ENCODE measurements around the gene FNTB. TPM values are rescaled to one million over a fixed set of nuclear protein-coding genes. Genes with fewer than 3 reads are reported as not detected.
A peak's percentile ranks its signal among the peaks of the same experiment; 100 is the strongest.

Gene FNTB
- polyA plus RNA-seq, 3 donors from 2014 or later = 1.0 to 5.2 (median 1.6) TPM

GRCh38 chr14:64958201-64958600 is 28.5 kb upstream of the FNTB start:
- Mint-ChIP-seq H3K4me3 (no peak overlapping the region), H3K27me3 (ENCODE audit: low read depth in 3 of 3) (no peaks in the 10 kb centered on the region), H3K9me3 (no peaks in the 10 kb centered on the region), H3K36me3 (peaks cover 0 to 8% (median 4%) of the 10 kb centered on the region in 3 donors), H3K27ac (no peak overlapping the region), H3K4me1 (peaks cover 4 to 6% of the 10 kb centered on the region in 2 donors)
- DNase-seq = no peak

DNA sequence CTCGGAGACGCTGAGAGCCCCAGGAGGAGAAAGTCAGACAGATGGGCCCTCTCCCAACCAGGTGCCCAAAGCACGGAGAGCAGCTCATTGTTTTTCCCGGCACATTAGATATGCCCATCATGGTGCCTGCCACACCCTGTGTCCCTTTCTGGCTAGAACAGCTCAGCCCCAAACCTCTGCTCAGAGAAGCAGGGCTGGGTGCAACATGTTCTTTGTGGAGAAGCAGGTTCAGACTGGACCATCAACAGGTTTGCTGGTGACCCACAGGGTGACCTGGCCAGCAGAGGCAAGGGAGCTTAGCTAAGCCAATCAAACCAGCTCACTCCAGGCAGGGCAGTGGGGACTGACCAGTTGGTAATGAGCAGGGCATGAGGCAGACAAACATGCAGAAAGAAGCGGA is 28.0 kb upstream of the FNTB start:
- no peak for DNase-seq
- no peaks in the 10 kb centered on the region for H3K9me3 Mint-ChIP-seq
- peaks cover 0 to 7% (median 4%) of the 10 kb centered on the region in 3 donors for H3K36me3 Mint-ChIP-seq
- H3K27ac Mint-ChIP-seq = no peak overlapping the region
- H3K4me3 Mint-ChIP-seq = no peak overlapping the region
- peaks cover 4 to 6% of the 10 kb centered on the region in 2 donors for H3K4me1 Mint-ChIP-seq
- H3K27me3 Mint-ChIP-seq (ENCODE audit: low read depth in 3 of 3) = no peaks in the 10 kb centered on the region

DNA sequence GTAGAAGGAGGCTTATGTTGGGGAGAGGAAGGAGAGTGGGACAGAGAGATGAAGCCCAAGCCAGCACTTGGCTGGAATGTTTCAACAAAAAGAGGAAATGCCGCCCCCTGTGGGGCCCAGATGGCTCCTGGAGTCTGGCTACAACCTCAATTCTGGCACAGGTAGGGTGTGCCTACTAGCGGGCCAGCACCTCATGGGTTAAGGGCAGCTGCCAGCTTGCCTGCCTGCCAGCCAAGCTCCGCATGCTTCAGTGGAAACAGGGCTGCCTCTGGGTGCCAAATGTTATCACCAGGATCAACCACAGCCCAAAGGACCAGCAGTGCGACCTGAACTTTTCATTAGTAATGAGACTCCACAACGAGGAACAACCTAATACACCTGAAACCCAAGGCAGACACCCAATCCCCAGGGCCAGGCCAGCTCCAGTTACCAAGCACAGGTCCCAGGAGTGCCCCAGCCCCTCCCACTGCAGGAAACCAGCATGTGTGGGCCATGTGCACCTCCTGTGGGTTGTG is 25.9 kb upstream of the FNTB start:
- DNase-seq = no peak
- peaks cover 0 to under 1% (median under 1%) of the 10 kb centered on the region in 3 donors for H3K36me3 Mint-ChIP-seq
- no peaks in the 10 kb centered on the region for H3K9me3 Mint-ChIP-seq
- H3K4me3 Mint-ChIP-seq = no peak overlapping the region
- no peaks in the 10 kb centered on the region for H3K27me3 Mint-ChIP-seq (ENCODE audit: low read depth in 3 of 3)
- H3K27ac Mint-ChIP-seq = no peak overlapping the region
- H3K4me1 Mint-ChIP-seq = peaks cover 4 to 6% of the 10 kb centered on the region in 2 donors

GRCh38 chr14:64963611-64964010 is 23.1 kb upstream of the FNTB start:
- no peak overlapping the region for H3K4me3 Mint-ChIP-seq

GRCh38 chr14:64965356-64966000 is 21.2 kb upstream of the FNTB start:
- Mint-ChIP-seq H3K36me3 (no peaks in the 10 kb centered on the region), H3K27ac (no peak overlapping the region), H3K9me3 (no peaks in the 10 kb centered on the region), H3K27me3 (ENCODE audit: low read depth in 3 of 3) (peaks cover 0 to 2% (median 0%) of the 10 kb centered on the region in 3 donors), H3K4me1 (peaks cover 3 to 7% of the 10 kb centered on the region in 2 donors), H3K4me3 (no peak overlapping the region)
- no peak for DNase-seq

More at GRCh38 chr14:64963611-64964010, 23.1 kb upstream of the FNTB start:
- peak overlapping the region in 1 of 6 donors; percentile 74 for H3K27ac Mint-ChIP-seq
- DNase-seq = no peak
- H3K4me1 Mint-ChIP-seq = peaks cover 4 to 6% of the 10 kb centered on the region in 2 donors
- no peaks in the 10 kb centered on the region for H3K9me3 Mint-ChIP-seq
- H3K36me3 Mint-ChIP-seq = no peaks in the 10 kb centered on the region
- H3K27me3 Mint-ChIP-seq (ENCODE audit: low read depth in 3 of 3) = peaks cover 0 to 2% (median 0%) of the 10 kb centered on the region in 3 donors

DNA sequence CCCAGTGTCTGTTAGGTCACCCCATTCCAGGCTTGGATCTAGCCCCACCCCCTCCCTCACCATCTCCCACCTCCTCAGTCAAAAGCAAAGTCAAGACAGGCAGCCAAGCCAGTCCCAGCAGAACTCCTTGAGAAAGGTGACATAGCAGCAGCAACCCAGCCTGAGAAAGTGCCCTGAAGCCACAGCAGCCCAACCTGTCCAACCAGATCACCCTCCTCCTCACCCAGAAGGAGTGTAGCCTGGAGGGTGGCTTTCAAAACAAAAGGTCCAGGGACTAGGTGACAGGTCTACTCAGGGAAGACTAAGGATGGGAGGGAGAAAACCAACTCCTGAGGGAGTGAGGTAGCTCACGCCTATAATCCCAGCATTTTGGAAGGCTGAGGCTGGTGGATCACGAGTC is 19.7 kb upstream of the FNTB start:
- peaks cover 8 to 12% of the 10 kb centered on the region in 2 donors for H3K4me1 Mint-ChIP-seq
- peak overlapping the region in 1 of 6 donors; percentile 41 for H3K27ac Mint-ChIP-seq

DNA sequence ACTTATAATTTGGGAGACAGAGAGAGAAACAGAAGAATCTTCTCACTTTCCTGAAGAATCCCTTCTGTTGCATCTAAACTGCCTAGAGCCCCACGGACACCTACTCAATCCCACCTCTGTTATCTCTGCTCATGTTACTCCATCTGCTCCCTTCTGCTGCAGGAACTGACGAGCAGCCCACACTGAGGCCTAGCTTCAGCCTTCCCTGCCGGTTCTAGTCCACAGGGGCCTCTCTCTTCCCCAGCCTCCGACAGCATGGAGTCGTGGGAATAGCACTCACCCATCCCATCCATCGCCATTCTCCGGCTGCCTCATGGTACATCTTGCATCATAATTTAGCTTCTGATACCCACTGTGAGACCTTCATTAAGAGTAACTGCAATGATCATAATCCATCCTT is 18.5 kb upstream of the FNTB start:
- Mint-ChIP-seq H3K4me3 (no peak overlapping the region), H3K27ac (peak overlapping the region in 1 of 6 donors; percentile 21)
- no peak for DNase-seq

More for the DNA sequence above, 19.7 kb upstream of the FNTB start:
- no peak overlapping the region for H3K4me3 Mint-ChIP-seq
- no peak for DNase-seq
- H3K27me3 Mint-ChIP-seq (ENCODE audit: low read depth in 3 of 3) = peaks cover 0 to 2% (median 0%) of the 10 kb centered on the region in 3 donors
- H3K36me3 Mint-ChIP-seq = no peaks in the 10 kb centered on the region
- no peaks in the 10 kb centered on the region for H3K9me3 Mint-ChIP-seq

GRCh38 chr14:64968651-64969050 is 18.0 kb upstream of the FNTB start:
- H3K36me3 Mint-ChIP-seq = no peaks in the 10 kb centered on the region
- peak overlapping the region in 1 of 6 donors; percentile 21 for H3K27ac Mint-ChIP-seq
- peaks cover 2 to 11% (median 4%) of the 10 kb centered on the region in 3 donors for H3K27me3 Mint-ChIP-seq (ENCODE audit: low read depth in 3 of 3)
- H3K4me3 Mint-ChIP-seq = no peak overlapping the region
- no peak for DNase-seq
- H3K4me1 Mint-ChIP-seq = peaks cover 9 to 12% of the 10 kb centered on the region in 2 donors
- H3K9me3 Mint-ChIP-seq = no peaks in the 10 kb centered on the region

More for the DNA sequence above, 18.5 kb upstream of the FNTB start:
- H3K36me3 Mint-ChIP-seq = no peaks in the 10 kb centered on the region
- no peaks in the 10 kb centered on the region for H3K9me3 Mint-ChIP-seq
- H3K27me3 Mint-ChIP-seq (ENCODE audit: low read depth in 3 of 3) = peaks cover 2 to 8% (median 4%) of the 10 kb centered on the region in 3 donors
- peaks cover 9 to 12% of the 10 kb centered on the region in 2 donors for H3K4me1 Mint-ChIP-seq

DNA sequence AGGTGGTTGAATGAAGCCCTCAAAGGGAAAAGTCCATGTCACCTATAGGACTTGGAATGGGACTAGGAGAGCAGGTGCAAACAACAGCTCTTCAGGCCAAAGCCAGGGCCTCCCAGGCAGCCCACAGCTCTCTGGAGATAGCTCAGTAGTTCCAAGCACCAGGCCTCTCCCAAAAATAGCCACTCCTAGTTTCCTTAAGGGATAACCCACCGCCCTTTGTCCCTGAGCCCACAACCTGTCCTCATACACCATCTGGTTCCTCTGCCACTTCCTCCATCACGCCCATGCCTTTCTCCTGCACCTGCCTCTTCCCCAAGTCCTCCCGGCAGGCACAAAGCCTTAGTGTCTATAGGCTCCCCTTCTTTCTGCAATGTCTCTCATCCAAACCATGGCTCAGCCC is 16.7 kb upstream of the FNTB start:
- DNase-seq = no peak
- no peaks in the 10 kb centered on the region for H3K36me3 Mint-ChIP-seq
- H3K27me3 Mint-ChIP-seq (ENCODE audit: low read depth in 3 of 3) = peaks cover 2 to 13% (median 4%) of the 10 kb centered on the region in 3 donors
- no peak overlapping the region for H3K27ac Mint-ChIP-seq
- peak overlapping the region in 1 of 5 donors; percentile 63 for H3K4me3 Mint-ChIP-seq
- no peaks in the 10 kb centered on the region for H3K9me3 Mint-ChIP-seq
- H3K4me1 Mint-ChIP-seq = peaks cover 9 to 12% of the 10 kb centered on the region in 2 donors

GRCh38 chr14:64970776-64971477 is 15.8 kb upstream of the FNTB start:
- peak overlapping the region in 1 of 6 donors; percentile 83 for H3K27ac Mint-ChIP-seq
- no peaks in the 10 kb centered on the region for H3K36me3 Mint-ChIP-seq
- peaks cover 9 to 12% of the 10 kb centered on the region in 2 donors for H3K4me1 Mint-ChIP-seq
- peaks cover 2 to 13% (median 4%) of the 10 kb centered on the region in 3 donors for H3K27me3 Mint-ChIP-seq (ENCODE audit: low read depth in 3 of 3)
- no peak for DNase-seq
- peak overlapping the region; percentile 60 to 83 (median 78) for H3K4me3 Mint-ChIP-seq
- no peaks in the 10 kb centered on the region for H3K9me3 Mint-ChIP-seq

GRCh38 chr14:64971491-64971942 is 15.2 kb upstream of the FNTB start:
- Mint-ChIP-seq H3K4me3 (peak overlapping the region; percentile 60 to 83 (median 78)), H3K36me3 (no peaks in the 10 kb centered on the region), H3K27me3 (ENCODE audit: low read depth in 3 of 3) (peaks cover 2 to 12% (median 4%) of the 10 kb centered on the region in 3 donors), H3K9me3 (no peaks in the 10 kb centered on the region), H3K4me1 (peaks cover 9 to 12% of the 10 kb centered on the region in 2 donors), H3K27ac (peak overlapping the region in 1 of 6 donors; percentile 83)
- DNase-seq = no peak

GRCh38 chr14:64971943-64972791 is 14.5 kb upstream of the FNTB start, which contains the start of gene RAB15:
Gene RAB15, minus strand, starts transcription at chr14:64972336. Its CDS starts 260 bp downstream, at chr14:64972076.
- no peaks in the 10 kb centered on the region for H3K36me3 Mint-ChIP-seq
- H3K27ac Mint-ChIP-seq = peak within 1 kb of the TSS in 2 of 6 donors; percentile 45 to 83
- peaks cover 2 to 14% (median 4%) of the 10 kb centered on the region in 3 donors for H3K27me3 Mint-ChIP-seq (ENCODE audit: low read depth in 3 of 3)
- H3K4me1 Mint-ChIP-seq = peaks cover 9 to 12% of the 10 kb centered on the region in 2 donors
- H3K9me3 Mint-ChIP-seq = no peaks in the 10 kb centered on the region
- peak within 1 kb of the TSS; percentile 79 to 86 (median 83) for H3K4me3 Mint-ChIP-seq
- peak; percentile 44 to 48 (median 48) for DNase-seq

DNA sequence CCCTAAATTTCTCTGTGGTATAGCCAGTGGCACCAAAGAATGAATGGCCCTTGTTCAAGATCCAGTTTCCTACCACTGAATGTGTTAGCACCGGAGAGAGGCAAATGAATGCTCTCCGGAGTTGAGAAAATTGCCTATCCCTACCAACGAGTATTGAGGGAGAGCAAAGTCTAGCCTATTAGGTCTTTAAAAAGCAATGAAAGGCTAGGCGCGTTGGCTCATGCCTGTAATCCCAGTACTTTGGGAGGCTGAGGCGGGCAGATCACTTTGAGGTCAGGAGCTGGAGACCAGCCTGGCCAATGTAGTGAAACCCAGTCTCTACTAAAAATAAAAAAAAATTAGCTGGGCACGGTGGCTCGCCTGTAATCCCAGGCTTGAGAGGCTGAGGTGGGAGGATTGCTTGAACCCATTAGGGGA is 13.7 kb upstream of the FNTB start:
- Mint-ChIP-seq H3K27ac (peak overlapping the region in 1 of 6 donors; percentile 45), H3K36me3 (no peaks in the 10 kb centered on the region)

More for the DNA sequence above, 13.7 kb upstream of the FNTB start:
- H3K4me3 Mint-ChIP-seq = peak overlapping the region; percentile 79 to 86 (median 83)
- H3K9me3 Mint-ChIP-seq = no peaks in the 10 kb centered on the region
- H3K27me3 Mint-ChIP-seq (ENCODE audit: low read depth in 3 of 3) = peaks cover 2 to 14% (median 4%) of the 10 kb centered on the region in 3 donors
- H3K4me1 Mint-ChIP-seq = peaks cover 9 to 12% of the 10 kb centered on the region in 2 donors
- no peak for DNase-seq

Measured in immature natural killer cell (primary cell).